ENCODE results near the gene CLSTN2.
"Not testable (repeated sequence)": the region's sequence is repeated elsewhere in the genome, so short reads cannot be mapped to it uniquely, and the experiment has no call there.

GRCh38 chr3:140423574-140423973 is 488.6 kb downstream of the CLSTN2 start:
- TF ChIP-seq CTCF (IDR thresholded peaks at IDR 0.05; ENCODE audit: low read depth, low read length, poor library complexity, severe bottlenecking); EZH2phosphoT487 (IDR thresholded peaks at IDR 0.05; ENCODE audit: borderline replicate concordance, low read length): not testable (repeated sequence)

Data from DOHH2 (cell line).